ENCODE data around the gene RACK1.

- TF ChIP-seq EZH2 (IDR thresholded peaks at IDR 0.05) (no peak), POLR2AphosphoS5 (IDR thresholded peaks at IDR 0.05; ENCODE audit: borderline replicate concordance, low read depth, low read length) (no peak)
Observed at GRCh38 chr5:181195249-181195761, 48.4 kb downstream of the RACK1 start.
